Neural progenitor cell (in vitro differentiated cells): Measurements from ENCODE around the gene RBM33.

Experiments
- CTCF ChIP-seq: fragments of 200-600 bp; sonication (generic); IDR thresholded peaks from 2 replicates; pipeline ENCODE4 v1.5.1; 2017; ENCODE audit warnings: antibody characterized with exemption, mild to moderate bottlenecking
- EZH2 ChIP-seq: fragments of 200-600 bp; sonication (generic); IDR thresholded peaks from 2 replicates; pipeline ENCODE4 v1.6.1; 2017; ENCODE audit warnings: antibody characterized with exemption, mild to moderate bottlenecking, moderate library complexity

- TF ChIP-seq CTCF: no peak
- TF ChIP-seq EZH2: no peak
These were observed 37.2 kb downstream of the RBM33 start for GRCh38 chr7:155681663-155682062.
